H9 (cell line): ENCODE results near the gene ACADSB. TPM values are rescaled to one million over a fixed set of nuclear protein-coding genes. Genes with fewer than 3 reads are reported as not detected.

Experiments
- DNase-seq: peaks from one replicate; pipeline ENCODE4 v3.0.0-alpha.2; 2017
- H2AFZ ChIP-seq: one replicate; pipeline ENCODE4 v1.6.1; 2013; ENCODE audit warnings: mild to moderate bottlenecking, low read length, control low read depth, moderate library complexity
- H2AK5ac ChIP-seq: 2 replicates; pipeline ENCODE4 v1.6.1; 2013; ENCODE audit warnings: low read length, control low read depth, mixed read lengths; ENCODE audit not compliant: insufficient read length
- H2BK120ac ChIP-seq: one replicate; pipeline ENCODE4 v1.6.1; 2013; ENCODE audit warnings: low read depth, mild to moderate bottlenecking, low read length, control low read depth, inconsistent platforms; ENCODE audit not compliant: poor library complexity, severe bottlenecking
- H2BK12ac ChIP-seq: 2 replicates; pipeline ENCODE4 v1.6.1; 2013; ENCODE audit warnings: low read length, control low read depth, mixed read lengths, low read depth; ENCODE audit not compliant: insufficient read length
- H2BK15ac ChIP-seq: 2 replicates; pipeline ENCODE4 v1.6.1; 2013; ENCODE audit warnings: low read depth, low read length, control low read depth
- H2BK20ac ChIP-seq: one replicate; pipeline ENCODE4 v1.6.1; 2013; ENCODE audit warnings: low read depth, mild to moderate bottlenecking, low read length, control low read depth, inconsistent platforms; ENCODE audit not compliant: poor library complexity, severe bottlenecking
- H2BK5ac ChIP-seq: 2 replicates; pipeline ENCODE4 v1.6.1; 2013; ENCODE audit warnings: low read length, control low read depth, mixed read lengths; ENCODE audit not compliant: insufficient read length
- H3K14ac ChIP-seq: 2 replicates; pipeline ENCODE4 v1.6.1; 2013; ENCODE audit warnings: low read length, control low read depth; ENCODE audit not compliant: insufficient read depth
- H3K18ac ChIP-seq: 2 replicates; pipeline ENCODE4 v1.6.1; 2013; ENCODE audit warnings: low read depth, mild to moderate bottlenecking, mixed read lengths, low read length, control low read depth; ENCODE audit not compliant: insufficient read length
- H3K23ac ChIP-seq: 2 replicates; pipeline ENCODE4 v1.6.1; 2013; ENCODE audit warnings: low read length, control low read depth, mixed read lengths, low read depth; ENCODE audit not compliant: insufficient read length
- H3K23me2 ChIP-seq: 2 replicates; pipeline ENCODE4 v1.6.1; 2013; ENCODE audit warnings: low read depth, mild to moderate bottlenecking, mixed read lengths, low read length, control low read depth; ENCODE audit not compliant: insufficient read length, poor library complexity, severe bottlenecking
- H3K27ac ChIP-seq: 2 replicates; pipeline ENCODE4 v1.5.1; 2013; ENCODE audit warnings: low read length, control low read depth, mixed read lengths, low read depth; ENCODE audit not compliant: insufficient read length
- H3K27me3 ChIP-seq: 2 replicates; pipeline ENCODE4 v1.6.1; 2013; ENCODE audit warnings: low read length, control low read depth, inconsistent platforms; ENCODE audit not compliant: insufficient read depth
- H3K4ac ChIP-seq: 2 replicates; pipeline ENCODE4 v1.6.1; 2013; ENCODE audit warnings: low read depth, mild to moderate bottlenecking, control low read depth, inconsistent platforms, low read length, moderate library complexity
- H3K4me1 ChIP-seq: 2 replicates; pipeline ENCODE4 v1.6.1; 2013; ENCODE audit warnings: low read length, control low read depth, inconsistent platforms; ENCODE audit not compliant: insufficient read depth
- H3K4me2 ChIP-seq: 2 replicates; pipeline ENCODE4 v1.6.1; 2013; ENCODE audit warnings: low read length, control low read depth, mixed read lengths; ENCODE audit not compliant: insufficient read length, insufficient read depth
- H3K56ac ChIP-seq: 2 replicates; pipeline ENCODE4 v1.6.1; 2013; ENCODE audit warnings: low read depth, mild to moderate bottlenecking, mixed read lengths, low read length, control low read depth; ENCODE audit not compliant: insufficient read length
- H3K79me1 ChIP-seq: 2 replicates; pipeline ENCODE4 v1.6.1; 2013; ENCODE audit warnings: low read depth, mild to moderate bottlenecking, moderate library complexity, low read length, control low read depth, inconsistent platforms; ENCODE audit not compliant: insufficient read depth, poor library complexity, severe bottlenecking
- H3K79me2 ChIP-seq: 2 replicates; pipeline ENCODE4 v1.6.1; 2013; ENCODE audit warnings: low read length, control low read depth, inconsistent platforms; ENCODE audit not compliant: insufficient read depth
- H3K9ac ChIP-seq: 2 replicates; pipeline ENCODE4 v1.6.1; 2013; ENCODE audit warnings: low read length, control low read depth, mixed read lengths; ENCODE audit not compliant: insufficient read length; ENCODE audit errors: extremely low read depth
- H3K9me3 ChIP-seq: one replicate; pipeline ENCODE4 v1.6.1; 2013; ENCODE audit warnings: low read depth, low read length, inconsistent platforms; ENCODE audit not compliant: control insufficient read depth
- H3T11ph ChIP-seq: one replicate; pipeline ENCODE4 v1.6.1; 2013; ENCODE audit warnings: mild to moderate bottlenecking, low read length, control low read depth, inconsistent platforms
- H4K20me1 ChIP-seq: one replicate; pipeline ENCODE4 v1.6.1; 2013; ENCODE audit not compliant: control insufficient read depth, insufficient read length, insufficient read depth
- H4K5ac ChIP-seq: 2 replicates; pipeline ENCODE4 v1.6.1; 2013; ENCODE audit warnings: low read depth, mild to moderate bottlenecking, mixed read lengths, low read length, control low read depth; ENCODE audit not compliant: insufficient read length
- H4K8ac ChIP-seq: replicated peaks from 2 replicates; pipeline ENCODE4 v1.6.1; 2013; ENCODE audit warnings: low read length, control low read depth, mixed read lengths, low read depth; ENCODE audit not compliant: insufficient read length
- H4K91ac ChIP-seq: 2 replicates; pipeline ENCODE4 v1.6.1; 2013; ENCODE audit warnings: low read depth, mild to moderate bottlenecking, moderate library complexity, mixed read lengths, low read length, control low read depth; ENCODE audit not compliant: insufficient read length
- H3K27ac Mint-ChIP-seq, 3 experiments: 2 replicates in 2 of 3; 3 replicates in 1 of 3; pipeline ENCODE4 v1.8.0; 2020 to 2021; ENCODE audit warnings: mixed read lengths in 3 of 3, mild to moderate bottlenecking in 1 of 3, moderate library complexity in 1 of 3
- H3K27me3 Mint-ChIP-seq: 2 replicates; pipeline ENCODE4 v1.8.0; 2021; ENCODE audit warnings: low read depth, mild to moderate bottlenecking, moderate library complexity, mixed read lengths
- H3K36me3 Mint-ChIP-seq, 3 experiments: 2 replicates in 2 of 3; 3 replicates in 1 of 3; pipeline ENCODE4 v1.8.0; 2020 to 2021; ENCODE audit warnings: low read depth in 3 of 3, mixed read lengths in 3 of 3; ENCODE audit not compliant: insufficient read depth in 1 of 3
- H3K4me1 Mint-ChIP-seq, 2 experiments: 2 replicates each; pipeline ENCODE4 v1.8.0; 2020; ENCODE audit warnings: mixed read lengths in 2 of 2
- H3K4me3 Mint-ChIP-seq, 2 experiments: 2 replicates in 1 of 2; 3 replicates in 1 of 2; pipeline ENCODE4 v1.8.0; 2020 to 2021; ENCODE audit warnings: mild to moderate bottlenecking in 2 of 2, mixed read lengths in 2 of 2, moderate library complexity in 1 of 2
- H3K9me3 Mint-ChIP-seq, 2 experiments: 2 replicates in 1 of 2; 3 replicates in 1 of 2; pipeline ENCODE4 v1.8.0; 2020; ENCODE audit warnings: mild to moderate bottlenecking in 2 of 2, mixed read lengths in 2 of 2, moderate library complexity in 1 of 2
- WGBS: extraction: QIAGEN DNeasy Blood & Tissue Kit; methylation state at CpG from one replicate; pipeline ENCODE4 v1.1.7; 2013; ENCODE audit warnings: missing lambda C conversion rate, low lambda C conversion rate, mixed read lengths; ENCODE audit not compliant: insufficient read length; ENCODE audit errors: extremely low coverage; 5-methylcytosine and 5-hydroxymethylcytosine counted together
- total RNA-seq: library from RNA; stranded (reverse); gene quantifications from 2 replicates; pipeline ENCODE4 v1.2.1, GENCODE V29; 2021
- TF ChIP-seq, protein P1 (sequence below): fragments of 200-600 bp; sonication (generic); conservative IDR thresholded peaks from 3 replicates; pipeline ENCODE4 v1.8.0; 2021; ENCODE audit warnings: antibody characterized with exemption, mild to moderate bottlenecking

ACADSB gene
- total RNA-seq, 1 experiment from 2014 or later = 35.1 TPM

DNA sequence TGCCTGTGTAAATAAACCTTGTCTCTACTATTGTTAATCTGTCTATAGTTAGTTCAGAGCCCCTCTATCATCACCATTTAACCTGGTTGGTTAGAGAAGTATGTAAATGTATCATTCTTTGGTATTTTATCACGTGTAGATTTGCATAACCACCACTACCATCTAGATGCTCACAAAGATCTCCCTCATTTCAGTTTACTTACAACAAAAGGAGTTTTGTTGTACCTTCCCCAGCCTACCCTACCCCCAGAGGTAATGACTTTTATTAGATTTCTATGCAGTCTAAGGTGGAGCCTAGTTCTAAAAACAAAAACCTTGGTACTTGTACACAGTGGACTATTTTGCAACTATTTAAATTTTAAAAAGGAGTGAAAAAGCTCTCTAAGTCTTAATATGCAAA lies 17.5 kb downstream of the ACADSB start:
- H3K79me2 ChIP-seq = no peaks in the 10 kb centered on the region
- WGBS = no CpG with 5 or more reads among the region's 1 CpG
- H2AK5ac ChIP-seq = no peak overlapping the region
- H3K4me1 ChIP-seq = no peaks in the 10 kb centered on the region
- no peaks in the 10 kb centered on the region; the same call in 1 of the 2 replicates for H3K27me3 ChIP-seq
- no peaks in the 10 kb centered on the region for H3K27me3 Mint-ChIP-seq
- H3K56ac ChIP-seq = no peak overlapping the region
- no peak overlapping the region for H4K91ac ChIP-seq
- no peak overlapping the region for H2BK5ac ChIP-seq
- H2AFZ ChIP-seq = no peak overlapping the region
- no peak overlapping the region for H3K23ac ChIP-seq
- no peak overlapping the region for H2BK12ac ChIP-seq
- TF ChIP-seq, protein P1, sequence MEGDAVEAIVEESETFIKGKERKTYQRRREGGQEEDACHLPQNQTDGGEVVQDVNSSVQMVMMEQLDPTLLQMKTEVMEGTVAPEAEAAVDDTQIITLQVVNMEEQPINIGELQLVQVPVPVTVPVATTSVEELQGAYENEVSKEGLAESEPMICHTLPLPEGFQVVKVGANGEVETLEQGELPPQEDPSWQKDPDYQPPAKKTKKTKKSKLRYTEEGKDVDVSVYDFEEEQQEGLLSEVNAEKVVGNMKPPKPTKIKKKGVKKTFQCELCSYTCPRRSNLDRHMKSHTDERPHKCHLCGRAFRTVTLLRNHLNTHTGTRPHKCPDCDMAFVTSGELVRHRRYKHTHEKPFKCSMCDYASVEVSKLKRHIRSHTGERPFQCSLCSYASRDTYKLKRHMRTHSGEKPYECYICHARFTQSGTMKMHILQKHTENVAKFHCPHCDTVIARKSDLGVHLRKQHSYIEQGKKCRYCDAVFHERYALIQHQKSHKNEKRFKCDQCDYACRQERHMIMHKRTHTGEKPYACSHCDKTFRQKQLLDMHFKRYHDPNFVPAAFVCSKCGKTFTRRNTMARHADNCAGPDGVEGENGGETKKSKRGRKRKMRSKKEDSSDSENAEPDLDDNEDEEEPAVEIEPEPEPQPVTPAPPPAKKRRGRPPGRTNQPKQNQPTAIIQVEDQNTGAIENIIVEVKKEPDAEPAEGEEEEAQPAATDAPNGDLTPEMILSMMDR = no peak
- H3T11ph ChIP-seq = no peak overlapping the region
- H3K14ac ChIP-seq = no peak overlapping the region
- no peak overlapping the region for H4K5ac ChIP-seq
- H3K9me3 Mint-ChIP-seq = no peaks in the 10 kb centered on the region
- H4K20me1 ChIP-seq = no peaks in the 10 kb centered on the region
- H4K8ac ChIP-seq = no peak overlapping the region
- no peak overlapping the region for H3K18ac ChIP-seq
- no peak overlapping the region; a peak in 2 of 7 replicates for H3K27ac Mint-ChIP-seq
- H2BK20ac ChIP-seq = no peak overlapping the region
- H3K4me2 ChIP-seq = no peak overlapping the region
- no peaks in the 10 kb centered on the region for H3K23me2 ChIP-seq
- no peaks in the 10 kb centered on the region for H3K36me3 Mint-ChIP-seq
- H3K4ac ChIP-seq = no peak overlapping the region
- no peak overlapping the region for H3K9ac ChIP-seq
- no peaks in the 10 kb centered on the region for H3K9me3 ChIP-seq
- H2BK15ac ChIP-seq = no peak overlapping the region
- H3K4me1 Mint-ChIP-seq = peaks cover 38 to 43% of the 10 kb centered on the region in 2 experiments
- no peak overlapping the region for H3K27ac ChIP-seq
- no peak for DNase-seq
- H3K79me1 ChIP-seq = no peaks in the 10 kb centered on the region
- H2BK120ac ChIP-seq = no peak overlapping the region
- no peak overlapping the region for H3K4me3 Mint-ChIP-seq
